ENCODE results near the gene ZNF3.

Gene ZNF3

DNA sequence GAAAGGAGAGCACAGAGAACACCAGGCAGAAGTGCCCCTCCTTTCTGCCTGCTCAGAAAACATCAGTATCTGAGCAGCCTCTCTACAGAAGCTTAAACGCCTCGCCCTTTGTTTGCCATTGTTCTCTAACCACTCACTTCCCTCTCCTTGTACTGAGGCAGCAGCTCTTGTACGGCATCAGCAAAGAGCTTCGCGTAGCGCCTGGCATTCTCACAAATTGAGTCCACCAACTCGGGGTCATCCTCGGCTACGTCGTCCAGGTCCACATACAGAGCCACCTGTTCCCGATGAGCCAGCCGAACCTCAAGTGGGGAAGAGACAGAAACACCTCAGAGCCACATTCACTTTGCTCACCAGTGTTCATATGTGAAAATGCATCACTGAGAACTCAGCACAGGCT, 17.9 kb upstream of the ZNF3 start:
- POLR2A ChIA-PET = interaction anchor here (4.9 kb wide), 1 partner anchor 10 kb away, joined by 100 read pairs; the partner anchor contains the start of gene COPS6
- no peak for TF ChIP-seq FOXA1 (IDR thresholded peaks at IDR 0.05)
- no peak for TF ChIP-seq ZNF384 (IDR thresholded peaks at IDR 0.05)
- CTCF ChIA-PET = no interaction called here
- DNase-seq (ENCODE audit: extremely low spot score) = no peak

DNA sequence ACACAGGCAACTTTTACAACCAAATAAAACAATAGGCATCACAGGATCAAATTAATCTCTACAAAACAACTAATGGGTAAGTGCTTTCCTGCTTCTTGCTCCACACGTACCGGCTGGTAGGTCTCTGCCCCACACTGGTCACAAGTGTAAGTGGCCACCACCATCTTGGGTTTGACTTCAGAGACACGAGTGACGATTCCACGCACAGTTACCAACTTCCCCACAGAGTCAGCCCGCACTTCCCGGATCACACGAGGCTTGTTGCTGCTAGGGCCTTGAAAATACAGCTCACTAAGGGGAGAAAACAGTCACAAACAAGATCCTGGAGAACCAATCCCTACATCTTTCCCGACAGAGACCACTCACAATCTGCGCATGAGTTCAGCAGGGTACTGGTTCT, 17.4 kb upstream of the ZNF3 start:
- POLR2A ChIA-PET = interaction anchor here (4.9 kb wide), 1 partner anchor 9 kb away, joined by 100 read pairs; the partner anchor contains the start of gene COPS6
- no peak for DNase-seq (ENCODE audit: extremely low spot score)
- TF ChIP-seq, protein P1, sequence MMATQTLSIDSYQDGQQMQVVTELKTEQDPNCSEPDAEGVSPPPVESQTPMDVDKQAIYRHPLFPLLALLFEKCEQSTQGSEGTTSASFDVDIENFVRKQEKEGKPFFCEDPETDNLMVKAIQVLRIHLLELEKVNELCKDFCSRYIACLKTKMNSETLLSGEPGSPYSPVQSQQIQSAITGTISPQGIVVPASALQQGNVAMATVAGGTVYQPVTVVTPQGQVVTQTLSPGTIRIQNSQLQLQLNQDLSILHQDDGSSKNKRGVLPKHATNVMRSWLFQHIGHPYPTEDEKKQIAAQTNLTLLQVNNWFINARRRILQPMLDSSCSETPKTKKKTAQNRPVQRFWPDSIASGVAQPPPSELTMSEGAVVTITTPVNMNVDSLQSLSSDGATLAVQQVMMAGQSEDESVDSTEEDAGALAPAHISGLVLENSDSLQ (IDR thresholded peaks at IDR 0.05) = no peak
- TF ChIP-seq SP1 (IDR thresholded peaks at IDR 0.05) (no peak), NFRKB (IDR thresholded peaks at IDR 0.05) (no peak), ZNF384 (IDR thresholded peaks at IDR 0.05) (no peak), FOXA1 (IDR thresholded peaks at IDR 0.05) (no peak), FOXK2 (IDR thresholded peaks at IDR 0.05) (no peak), FOXM1 (IDR thresholded peaks at IDR 0.05; ENCODE audit: borderline replicate concordance) (no peak), TARDBP (IDR thresholded peaks at IDR 0.05) (no peak), CTBP1 (IDR thresholded peaks at IDR 0.05; ENCODE audit: borderline replicate concordance) (no peak), LEF1 (IDR thresholded peaks at IDR 0.05; ENCODE audit: borderline replicate concordance) (no peak), ELF4 (IDR thresholded peaks at IDR 0.05) (no peak), HDGF (IDR thresholded peaks at IDR 0.05; ENCODE audit: borderline replicate concordance) (no peak)
- CTCF ChIA-PET = no interaction called here

DNA sequence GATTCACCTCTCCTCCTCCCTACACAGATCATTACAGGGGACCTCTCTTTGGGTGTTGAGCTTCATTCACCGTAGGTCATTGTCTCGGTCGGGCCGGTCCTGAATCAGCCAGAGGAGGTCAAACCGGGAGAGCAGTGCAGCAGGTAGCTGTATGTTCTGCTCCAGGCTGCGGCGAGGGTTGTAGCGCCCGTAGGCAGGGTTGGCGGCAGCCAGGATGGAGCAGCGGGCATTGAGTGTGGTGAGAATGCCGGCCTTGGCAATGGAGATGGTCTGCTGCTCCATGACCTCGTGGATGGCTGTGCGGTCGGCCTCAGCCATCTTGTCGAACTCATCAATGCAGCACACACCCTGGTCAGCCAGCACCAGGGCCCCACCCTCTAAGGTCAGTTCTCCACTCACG, 14.2 kb upstream of the ZNF3 start:
- DNase-seq (ENCODE audit: extremely low spot score) = no peak
- ChIA-PET CTCF (no interaction called here), POLR2A (interaction anchor here (1.1 to 1.3 kb wide), 3 partner anchors 10 to 53 kb away, joined by 3 to 4 read pairs (median 3); partner anchors contain the start of gene LAMTOR4)
- TF ChIP-seq, protein P1 (IDR thresholded peaks at IDR 0.05) = no peak
- TF ChIP-seq FOXK2 (IDR thresholded peaks at IDR 0.05) (no peak), LEF1 (IDR thresholded peaks at IDR 0.05; ENCODE audit: borderline replicate concordance) (no peak), ELF4 (IDR thresholded peaks at IDR 0.05) (no peak), HDGF (IDR thresholded peaks at IDR 0.05; ENCODE audit: borderline replicate concordance) (no peak), FOXM1 (IDR thresholded peaks at IDR 0.05; ENCODE audit: borderline replicate concordance) (no peak), BHLHE40 (IDR thresholded peaks at IDR 0.05; ENCODE audit: borderline replicate concordance) (no peak), SP1 (IDR thresholded peaks at IDR 0.05) (no peak), ZNF384 (IDR thresholded peaks at IDR 0.05) (no peak), CTBP1 (IDR thresholded peaks at IDR 0.05; ENCODE audit: borderline replicate concordance) (no peak), SUZ12 (IDR thresholded peaks at IDR 0.05) (no peak), L3MBTL2 (conservative IDR thresholded peaks at IDR 0.05) (no peak), NFRKB (IDR thresholded peaks at IDR 0.05) (no peak), ARNT (IDR thresholded peaks at IDR 0.05) (no peak), TARDBP (IDR thresholded peaks at IDR 0.05) (no peak), FOXA1 (IDR thresholded peaks at IDR 0.05) (no peak)

DNA sequence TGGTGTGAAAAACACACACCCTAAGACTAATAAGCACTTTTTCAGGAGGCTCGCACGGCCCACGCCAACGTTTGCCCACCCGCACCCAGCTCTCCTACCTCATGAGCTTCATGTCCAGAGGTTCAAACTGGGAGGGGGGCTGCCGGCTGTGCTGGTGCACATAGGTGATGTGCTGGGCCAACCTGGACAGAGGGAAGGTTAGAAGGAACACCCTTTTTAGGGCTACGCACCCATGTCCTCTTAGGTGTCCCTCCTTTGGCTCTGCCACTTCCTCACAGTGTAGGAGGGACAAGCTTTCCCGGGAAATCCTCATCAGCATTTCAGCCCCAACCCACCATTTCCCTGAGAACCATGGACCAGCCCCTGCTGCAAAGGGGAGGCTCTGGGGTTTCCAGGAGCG, 13.8 kb upstream of the ZNF3 start:
- ChIA-PET POLR2A (interaction anchor here (1.1 to 1.3 kb wide), 3 partner anchors 11 to 54 kb away, joined by 3 to 4 read pairs (median 3); partner anchors contain the start of gene LAMTOR4), CTCF (no interaction called here)

DNA sequence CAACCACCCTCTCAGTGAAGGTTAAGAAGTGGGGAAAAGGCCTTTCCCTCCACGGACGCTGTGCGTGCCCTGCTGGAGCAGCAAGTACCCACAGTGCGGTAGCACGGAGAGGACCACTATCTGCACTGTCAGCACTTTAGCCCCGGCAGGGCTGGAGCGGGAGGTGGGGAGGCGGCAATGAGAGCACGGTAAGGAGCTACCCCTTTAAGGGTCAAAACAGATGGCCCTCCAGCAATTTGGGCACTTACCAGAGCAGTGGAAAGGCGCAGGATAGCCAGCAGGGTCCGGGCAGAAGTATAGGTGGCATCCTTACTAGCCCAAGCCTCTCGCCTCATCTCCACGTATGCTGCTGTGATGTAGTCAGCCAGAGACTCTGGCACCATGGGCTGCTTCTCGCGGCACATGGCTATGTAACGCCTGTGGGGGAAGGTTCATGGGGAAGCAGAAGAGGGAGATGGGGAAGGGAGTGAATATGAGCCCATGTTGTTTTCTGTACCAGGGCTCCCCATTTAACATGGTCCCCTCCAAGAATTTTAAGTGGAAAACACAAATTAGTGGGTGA, 12.5 kb upstream of the ZNF3 start:
- no peak for DNase-seq (ENCODE audit: extremely low spot score)
- CTCF ChIA-PET = no interaction called here
- TF ChIP-seq FOXM1 (IDR thresholded peaks at IDR 0.05; ENCODE audit: borderline replicate concordance) = no peak
- no peak for TF ChIP-seq FOXK2 (IDR thresholded peaks at IDR 0.05)
- no peak for TF ChIP-seq FOXA1 (IDR thresholded peaks at IDR 0.05)
- TF ChIP-seq HDGF (IDR thresholded peaks at IDR 0.05; ENCODE audit: borderline replicate concordance) = no peak
- TF ChIP-seq SP1 (IDR thresholded peaks at IDR 0.05) = no peak
- no peak for TF ChIP-seq CTBP1 (IDR thresholded peaks at IDR 0.05; ENCODE audit: borderline replicate concordance)
- no peak for TF ChIP-seq LEF1 (IDR thresholded peaks at IDR 0.05; ENCODE audit: borderline replicate concordance)
- TF ChIP-seq ZNF384 (IDR thresholded peaks at IDR 0.05) = no peak
- POLR2A ChIA-PET = interaction anchor here (1.2 to 2.3 kb wide), 2 partner anchors 8 to 10 kb away, joined by 3 to 38 read pairs; partner anchors contain the start of genes AP4M1 and MCM7

More for the DNA sequence above, 13.8 kb upstream of the ZNF3 start:
- TF ChIP-seq TARDBP (IDR thresholded peaks at IDR 0.05) (no peak), ELF4 (IDR thresholded peaks at IDR 0.05) (no peak), HDGF (IDR thresholded peaks at IDR 0.05; ENCODE audit: borderline replicate concordance) (no peak), BHLHE40 (IDR thresholded peaks at IDR 0.05; ENCODE audit: borderline replicate concordance) (no peak), SUZ12 (IDR thresholded peaks at IDR 0.05) (no peak), SP1 (IDR thresholded peaks at IDR 0.05) (no peak), FOXK2 (IDR thresholded peaks at IDR 0.05) (no peak), L3MBTL2 (conservative IDR thresholded peaks at IDR 0.05) (no peak), ZNF384 (IDR thresholded peaks at IDR 0.05) (no peak)
- DNase-seq (ENCODE audit: extremely low spot score) = no peak

DNA sequence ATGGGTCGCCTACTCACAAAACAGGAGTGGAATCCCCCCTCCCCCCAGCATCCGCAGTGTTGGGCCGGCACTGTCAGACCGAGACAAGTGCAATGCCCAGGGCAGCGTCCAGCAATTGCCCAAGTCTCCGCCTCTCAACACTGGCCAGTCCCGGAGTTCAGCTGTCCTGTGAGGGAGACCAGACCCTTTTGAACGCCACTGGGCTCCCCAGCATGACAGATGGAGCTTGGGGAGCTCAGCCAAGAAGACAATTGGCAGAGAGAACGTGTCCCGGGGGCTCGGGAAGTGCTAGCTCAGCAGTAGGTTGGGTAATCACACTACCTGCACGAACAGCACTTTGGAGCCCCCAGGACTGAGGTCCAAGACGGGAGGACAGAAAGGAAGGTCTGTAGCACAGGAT, 12.0 kb upstream of the ZNF3 start:
- CTCF ChIA-PET = no interaction called here
- no peak for TF ChIP-seq ZNF384 (IDR thresholded peaks at IDR 0.05)
- TF ChIP-seq CTBP1 (IDR thresholded peaks at IDR 0.05; ENCODE audit: borderline replicate concordance) = no peak
- TF ChIP-seq TARDBP (IDR thresholded peaks at IDR 0.05) = no peak
- no peak for TF ChIP-seq HDGF (IDR thresholded peaks at IDR 0.05; ENCODE audit: borderline replicate concordance)
- TF ChIP-seq SP1 (IDR thresholded peaks at IDR 0.05) = no peak
- no peak for TF ChIP-seq NFRKB (IDR thresholded peaks at IDR 0.05)
- TF ChIP-seq SUZ12 (IDR thresholded peaks at IDR 0.05) = no peak
- TF ChIP-seq ARNT (IDR thresholded peaks at IDR 0.05) = no peak
- POLR2A ChIA-PET = interaction anchor here (1.0 to 2.3 kb wide), 3 partner anchors 8 to 18 kb away, joined by 3 to 38 read pairs (median 3); partner anchors contain the start of genes AP4M1 and MCM7
- DNase-seq (ENCODE audit: extremely low spot score) = no peak

DNA sequence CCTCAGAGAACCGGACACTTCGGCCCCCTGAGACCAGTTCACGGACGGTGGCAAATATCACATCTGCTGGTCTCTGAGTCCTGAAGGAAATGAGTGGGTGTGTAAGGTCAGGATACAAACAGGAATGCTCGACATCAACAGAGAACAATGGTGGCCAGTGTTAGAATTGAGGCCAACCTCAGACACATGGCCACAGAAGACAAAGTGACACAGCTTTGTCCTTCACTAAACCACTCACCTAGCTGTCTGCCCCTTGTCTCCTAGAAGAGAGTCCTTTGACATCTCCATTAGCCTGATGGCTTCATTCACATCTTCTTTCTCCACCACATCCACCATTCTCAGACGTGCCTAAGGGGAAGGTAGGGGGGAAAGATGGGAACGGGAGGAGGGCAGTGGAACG, 11.5 kb upstream of the ZNF3 start:
- POLR2A ChIA-PET = interaction anchor here (0.6 to 2.3 kb wide), 5 partner anchors 9 to 78 kb away, joined by 3 to 38 read pairs (median 3); partner anchors contain the start of genes AP4M1, MCM7 and ZKSCAN1
- CTCF ChIA-PET = no interaction called here
- no peak for DNase-seq (ENCODE audit: extremely low spot score)
- TF ChIP-seq HDGF (IDR thresholded peaks at IDR 0.05; ENCODE audit: borderline replicate concordance) (no peak), L3MBTL2 (conservative IDR thresholded peaks at IDR 0.05) (no peak), ELF4 (IDR thresholded peaks at IDR 0.05) (peak; percentile 23; the same call in 1 of the 2 replicates)
